ENCODE measurements around the gene LTO1. TPM values are rescaled to one million over a fixed set of nuclear protein-coding genes. Genes with fewer than 3 reads are reported as not detected.

The LTO1 gene
- total RNA-seq, 1 experiment from 2014 or later = 37.5 TPM

- ATAC-seq (no peak), DNase-seq (no peak)
- H2AFZ ChIP-seq (ENCODE audit: low read length) = no peak overlapping the region
- no TSS peak for BruUV-seq (replicated peaks)
- H3F3A ChIP-seq (ENCODE audit: low read length, unreplicated experiment) = no peaks in the 10 kb centered on the region
- H3K79me2 ChIP-seq (ENCODE audit: low read length) = peaks cover 12% of the 10 kb centered on the region
- ChIA-PET CTCF (no interaction called here), POLR2A (ENCODE audit: unreplicated experiment) (no interaction called here)
- H3K9me2 ChIP-seq (replicated peaks; ENCODE audit: low read length) = no peaks in the 10 kb centered on the region
- H3K4me2 ChIP-seq (ENCODE audit: low read length) = no peak overlapping the region
- H3K9me3 ChIP-seq (ENCODE audit: low read length) = no peaks in the 10 kb centered on the region
- H3K27me3 ChIP-seq (ENCODE audit: low read length) = no peaks in the 10 kb centered on the region
- H4K20me1 ChIP-seq (ENCODE audit: low read length) = no peaks in the 10 kb centered on the region
- no peak overlapping the region for H3K4me3 ChIP-seq (ENCODE audit: low read length)
- TF ChIP-seq EZH2phosphoT487 (IDR thresholded peaks at IDR 0.05; ENCODE audit: borderline replicate concordance, low read length) (no peak), CTCF (conservative IDR thresholded peaks at IDR 0.05; ENCODE audit: low read depth, low read length) (no peak), EZH2 (IDR thresholded peaks at IDR 0.05; ENCODE audit: low read length, unreplicated experiment) (no peak)
- intact Hi-C loops (cut with micrococcal nuclease) = loop anchor here (5.0 kb wide), 1 partner anchor 268 kb away; no protein-coding TSS in a partner anchor
- H3K36me3 ChIP-seq (ENCODE audit: low read depth, low read length) = no peaks in the 10 kb centered on the region
- H3K4me1 ChIP-seq (ENCODE audit: insufficient read depth, low read length) = peaks cover 24% of the 10 kb centered on the region
- no peak overlapping the region for H3K9ac ChIP-seq (ENCODE audit: low read length)
- no peak overlapping the region for H3K27ac ChIP-seq (ENCODE audit: low read length)
These were observed 40.0 kb downstream of the LTO1 start for GRCh38 chr11:69635195-69635594.

GRCh38 chr11:69634590-69634989 lies 40.6 kb downstream of the LTO1 start:
- H3K4me3 ChIP-seq (ENCODE audit: low read length) = no peak overlapping the region
- intact Hi-C loops (cut with micrococcal nuclease) = no loop called here
- no peak overlapping the region for H2AFZ ChIP-seq (ENCODE audit: low read length)
- no peaks in the 10 kb centered on the region for H3K27me3 ChIP-seq (ENCODE audit: low read length)
- no peak for TF ChIP-seq EZH2phosphoT487 (IDR thresholded peaks at IDR 0.05; ENCODE audit: borderline replicate concordance, low read length)
- TF ChIP-seq EZH2 (IDR thresholded peaks at IDR 0.05; ENCODE audit: low read length, unreplicated experiment) = no peak
- TF ChIP-seq CTCF (conservative IDR thresholded peaks at IDR 0.05; ENCODE audit: low read depth, low read length) = no peak
- H3K27ac ChIP-seq (ENCODE audit: low read length) = no peak overlapping the region
- H3K36me3 ChIP-seq (ENCODE audit: low read depth, low read length) = no peaks in the 10 kb centered on the region
- CTCF ChIA-PET = no interaction called here
- peaks cover 6% of the 10 kb centered on the region for H3K79me2 ChIP-seq (ENCODE audit: low read length)
- POLR2A ChIA-PET (ENCODE audit: unreplicated experiment) = no interaction called here
- BruUV-seq (replicated peaks) = no TSS peak
- no peaks in the 10 kb centered on the region for H4K20me1 ChIP-seq (ENCODE audit: low read length)
- H3K4me1 ChIP-seq (ENCODE audit: insufficient read depth, low read length) = peaks cover 24% of the 10 kb centered on the region
- ATAC-seq = no peak
- H3F3A ChIP-seq (ENCODE audit: low read length, unreplicated experiment) = no peaks in the 10 kb centered on the region
- H3K9me3 ChIP-seq (ENCODE audit: low read length) = no peaks in the 10 kb centered on the region
- no peaks in the 10 kb centered on the region for H3K9me2 ChIP-seq (replicated peaks; ENCODE audit: low read length)
- no peak overlapping the region for H3K4me2 ChIP-seq (ENCODE audit: low read length)
- H3K9ac ChIP-seq (ENCODE audit: low read length) = no peak overlapping the region
- DNase-seq = no peak

- ATAC-seq (no peak), DNase-seq (no peak)
- H3K36me3 ChIP-seq (ENCODE audit: low read depth, low read length) = no peaks in the 10 kb centered on the region
- no peak overlapping the region for H3K9ac ChIP-seq (ENCODE audit: low read length)
- H3K79me2 ChIP-seq (ENCODE audit: low read length) = peaks cover under 1% of the 10 kb centered on the region; the same call in 1 of the 2 replicates
- no peaks in the 10 kb centered on the region for H3K9me3 ChIP-seq (ENCODE audit: low read length)
- CTCF ChIA-PET = no interaction called here
- no peaks in the 10 kb centered on the region for H3F3A ChIP-seq (ENCODE audit: low read length, unreplicated experiment)
- no peak for TF ChIP-seq EZH2phosphoT487 (IDR thresholded peaks at IDR 0.05; ENCODE audit: borderline replicate concordance, low read length)
- H3K4me3 ChIP-seq (ENCODE audit: low read length) = no peak overlapping the region
- H3K27ac ChIP-seq (ENCODE audit: low read length) = no peak overlapping the region
- no peak overlapping the region for H3K4me2 ChIP-seq (ENCODE audit: low read length)
- POLR2A ChIA-PET (ENCODE audit: unreplicated experiment) = no interaction called here
- no peaks in the 10 kb centered on the region for H3K9me2 ChIP-seq (replicated peaks; ENCODE audit: low read length)
- no TSS peak for BruUV-seq (replicated peaks)
- no peaks in the 10 kb centered on the region for H3K27me3 ChIP-seq (ENCODE audit: low read length)
- H3K4me1 ChIP-seq (ENCODE audit: insufficient read depth, low read length) = peaks cover 24% of the 10 kb centered on the region
- intact Hi-C loops (cut with micrococcal nuclease) = no loop called here
- no peaks in the 10 kb centered on the region for H4K20me1 ChIP-seq (ENCODE audit: low read length)
- H2AFZ ChIP-seq (ENCODE audit: low read length) = no peak overlapping the region
These were observed 41.1 kb downstream of the LTO1 start for GRCh38 chr11:69634069-69634468.

All from PC-3 (cell line).